Lower lobe of right lung (tissue), 2 donors: ENCODE results near the gene PPFIA4. TPM values are rescaled to one million over a fixed set of nuclear protein-coding genes. Genes with fewer than 3 reads are reported as not detected.

Experiments used
- ATAC-seq, 2 donors: fragments of 200-7000 bp; cut with Tn5 transposase; one replicate each; pipeline ENCODE4 v1.9.1; 2020 to 2022; ENCODE audit warnings: mild to moderate bottlenecking in 2 of 2, moderate library complexity in 2 of 2
- DNase-seq: peaks from one replicate; pipeline ENCODE4 v3.0.0-alpha.2; 2020
- H3K27ac ChIP-seq: fragments of 200-600 bp; one replicate; pipeline ENCODE4 v1.8.0; 2022
- H3K27me3 ChIP-seq: fragments of 200-600 bp; one replicate; pipeline ENCODE4 v1.8.0; 2022; ENCODE audit warnings: low read depth
- H3K36me3 ChIP-seq: fragments of 200-600 bp; one replicate; pipeline ENCODE4 v1.8.0; 2022; ENCODE audit warnings: mild to moderate bottlenecking
- H3K4me1 ChIP-seq: fragments of 200-600 bp; one replicate; pipeline ENCODE4 v1.8.0; 2022
- H3K4me3 ChIP-seq: fragments of 200-600 bp; one replicate; pipeline ENCODE4 v1.8.0; 2022; ENCODE audit warnings: mild to moderate bottlenecking
- H3K9me3 ChIP-seq: fragments of 200-600 bp; one replicate; pipeline ENCODE4 v1.8.0; 2022
- intact Hi-C: fragments of 100-400 bp; cut with DNase I; formaldehyde crosslinking; loops from one replicate; pipeline ENCODE4 v1.11.0; 2022
- total RNA-seq: library from RNA; stranded (reverse); fragmentation: NEBNext Ultra II Directional; extraction: Animal tissue kit (Norgen Biotek cat#: 25700); gene quantifications from one replicate; pipeline ENCODE4 v1.2.1, GENCODE V29; 2021
- TF ChIP-seq, protein P1 (sequence below): fragments of 200-600 bp; IDR thresholded peaks from one replicate; pipeline ENCODE4 v1.8.0; 2022; ENCODE audit warnings: antibody characterized with exemption, mild to moderate bottlenecking
- donor health status: DM: no; HTN: yes; CAD: no; lungs with severe emphysema.

Gene PPFIA4
- total RNA-seq, 1 donor from 2014 or later, result 1.3 TPM

DNA sequence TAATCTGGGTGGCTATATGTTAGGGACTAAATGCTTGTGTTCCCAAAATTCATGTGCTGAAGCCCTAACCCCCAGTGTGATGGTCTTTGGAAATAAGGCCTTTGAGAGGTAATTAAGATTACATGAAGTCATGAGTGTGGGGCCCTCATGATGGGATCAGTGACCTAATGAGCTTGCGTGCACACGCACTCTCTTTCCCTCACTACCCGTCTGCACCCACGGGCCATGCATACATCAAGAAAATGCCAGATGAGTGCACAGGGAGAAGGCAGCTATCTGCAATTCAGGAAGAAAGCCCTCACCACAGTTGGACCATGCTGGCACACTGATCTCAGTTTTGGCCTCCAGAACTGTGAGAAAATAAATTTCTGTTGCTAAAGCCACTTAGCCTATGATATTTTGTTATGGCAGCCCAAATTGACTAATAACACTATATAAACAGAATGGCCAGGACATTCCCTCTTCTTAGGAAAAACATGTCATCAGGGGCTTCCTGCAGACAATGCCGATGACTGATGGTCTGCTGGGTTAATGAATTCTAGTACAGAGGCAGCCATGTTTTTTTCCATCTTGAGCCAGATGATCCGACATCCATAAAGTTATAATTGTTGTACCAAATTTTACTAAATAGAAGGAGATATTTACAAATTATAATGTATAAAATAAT lies 77.7 kb downstream of the PPFIA4 start:
- H3K27me3 ChIP-seq, result no peaks in the 10 kb centered on the region
- intact Hi-C loops, result no loop called here
- TF ChIP-seq, protein P1, sequence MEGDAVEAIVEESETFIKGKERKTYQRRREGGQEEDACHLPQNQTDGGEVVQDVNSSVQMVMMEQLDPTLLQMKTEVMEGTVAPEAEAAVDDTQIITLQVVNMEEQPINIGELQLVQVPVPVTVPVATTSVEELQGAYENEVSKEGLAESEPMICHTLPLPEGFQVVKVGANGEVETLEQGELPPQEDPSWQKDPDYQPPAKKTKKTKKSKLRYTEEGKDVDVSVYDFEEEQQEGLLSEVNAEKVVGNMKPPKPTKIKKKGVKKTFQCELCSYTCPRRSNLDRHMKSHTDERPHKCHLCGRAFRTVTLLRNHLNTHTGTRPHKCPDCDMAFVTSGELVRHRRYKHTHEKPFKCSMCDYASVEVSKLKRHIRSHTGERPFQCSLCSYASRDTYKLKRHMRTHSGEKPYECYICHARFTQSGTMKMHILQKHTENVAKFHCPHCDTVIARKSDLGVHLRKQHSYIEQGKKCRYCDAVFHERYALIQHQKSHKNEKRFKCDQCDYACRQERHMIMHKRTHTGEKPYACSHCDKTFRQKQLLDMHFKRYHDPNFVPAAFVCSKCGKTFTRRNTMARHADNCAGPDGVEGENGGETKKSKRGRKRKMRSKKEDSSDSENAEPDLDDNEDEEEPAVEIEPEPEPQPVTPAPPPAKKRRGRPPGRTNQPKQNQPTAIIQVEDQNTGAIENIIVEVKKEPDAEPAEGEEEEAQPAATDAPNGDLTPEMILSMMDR, result no peak
- ATAC-seq (no peak), DNase-seq (no peak)
- H3K4me3 ChIP-seq, result no peak overlapping the region
- no peak overlapping the region for H3K27ac ChIP-seq
- H3K4me1 ChIP-seq, result no peaks in the 10 kb centered on the region
- no peaks in the 10 kb centered on the region for H3K9me3 ChIP-seq
- no peaks in the 10 kb centered on the region for H3K36me3 ChIP-seq

DNA sequence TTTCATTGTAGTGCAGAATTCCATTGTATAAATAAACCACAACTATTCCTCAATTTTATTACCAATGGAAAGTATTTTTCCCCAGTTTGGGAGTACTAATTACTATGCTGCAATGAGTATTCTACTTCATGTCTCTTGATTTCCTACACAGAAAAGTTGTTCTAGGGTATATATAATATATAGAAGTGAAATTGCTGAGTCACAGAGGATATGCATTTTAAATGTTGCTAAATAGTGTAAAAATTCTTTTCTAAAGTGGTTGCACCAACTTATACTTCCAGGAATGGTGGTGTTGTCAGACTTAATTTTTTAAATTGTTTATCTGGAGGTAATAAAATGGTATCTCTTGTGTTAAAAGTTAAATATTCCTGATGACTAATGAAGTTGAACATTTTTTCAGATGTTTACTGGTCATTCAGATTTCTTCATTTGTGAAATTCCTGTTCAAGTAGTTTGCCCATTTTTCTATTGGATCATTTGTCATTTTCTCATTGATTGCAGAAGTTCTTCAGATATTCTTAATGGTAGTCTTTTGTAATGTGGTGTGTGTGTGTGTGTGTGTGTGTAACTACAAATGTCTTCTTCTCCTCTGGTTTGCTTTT lies 78.6 kb downstream of the PPFIA4 start:
- DNase-seq, result no peak
- H3K27me3 ChIP-seq, result peaks cover under 1% of the 10 kb centered on the region
- ATAC-seq, result no peak
- H3K4me1 ChIP-seq, result no peaks in the 10 kb centered on the region
- no peaks in the 10 kb centered on the region for H3K36me3 ChIP-seq
- TF ChIP-seq, protein P1, result no peak
- intact Hi-C loops, result no loop called here
- no peak overlapping the region for H3K4me3 ChIP-seq
- no peaks in the 10 kb centered on the region for H3K9me3 ChIP-seq
- no peak overlapping the region for H3K27ac ChIP-seq

DNA sequence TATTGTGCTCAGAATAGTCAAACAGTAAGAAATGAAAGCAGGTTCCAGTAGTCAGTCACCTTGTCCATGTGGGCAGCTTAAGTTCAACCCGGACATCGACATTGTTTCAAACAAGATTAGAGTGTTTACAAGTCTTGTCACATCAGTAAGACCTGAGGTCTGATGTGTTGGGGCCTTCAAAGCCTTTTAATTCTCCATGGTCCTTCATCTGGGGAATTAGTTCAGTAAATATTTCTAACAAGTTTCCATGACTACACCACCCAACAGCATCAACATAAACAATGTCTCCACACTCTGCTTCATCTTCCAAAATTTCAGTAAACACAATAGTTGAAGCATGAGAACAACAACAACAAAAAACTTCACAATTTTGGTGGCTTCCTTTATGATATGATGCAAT lies 86.2 kb downstream of the PPFIA4 start:
- ATAC-seq (no peak), DNase-seq (no peak)
- TF ChIP-seq, protein P1, result no peak
- Histone ChIP-seq H3K9me3 (no peaks in the 10 kb centered on the region), H3K27me3 (peaks cover 19% of the 10 kb centered on the region), H3K27ac (no peak overlapping the region), H3K4me3 (no peak overlapping the region), H3K4me1 (no peaks in the 10 kb centered on the region), H3K36me3 (no peaks in the 10 kb centered on the region)
- intact Hi-C loops, result no loop called here

DNA sequence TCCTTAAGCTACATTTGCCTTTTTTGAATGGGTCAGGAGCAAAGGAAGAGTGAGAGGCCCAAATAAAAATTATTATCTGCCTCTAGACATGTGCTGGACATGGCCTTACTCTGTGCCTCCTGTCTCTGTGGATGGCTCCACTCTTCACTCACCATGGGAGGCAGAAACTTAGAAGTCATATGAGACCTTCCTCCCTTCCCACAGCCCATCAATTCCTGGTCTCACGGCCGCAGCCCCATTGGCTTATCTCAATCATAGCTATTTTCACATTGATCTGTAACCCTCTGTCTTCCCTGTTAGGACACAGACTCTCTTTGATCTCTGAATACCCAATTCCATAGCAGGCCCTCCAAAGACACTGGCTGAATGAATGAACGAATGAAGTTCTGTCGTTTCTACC lies 87.0 kb downstream of the PPFIA4 start:
- Histone ChIP-seq H3K27me3 (peaks cover 28% of the 10 kb centered on the region), H3K27ac (no peak overlapping the region), H3K9me3 (no peaks in the 10 kb centered on the region), H3K4me1 (no peaks in the 10 kb centered on the region), H3K4me3 (no peak overlapping the region), H3K36me3 (no peaks in the 10 kb centered on the region)
- ATAC-seq, result no peak
- TF ChIP-seq, protein P1, result no peak
- DNase-seq, result no peak
- intact Hi-C loops, result no loop called here

DNA sequence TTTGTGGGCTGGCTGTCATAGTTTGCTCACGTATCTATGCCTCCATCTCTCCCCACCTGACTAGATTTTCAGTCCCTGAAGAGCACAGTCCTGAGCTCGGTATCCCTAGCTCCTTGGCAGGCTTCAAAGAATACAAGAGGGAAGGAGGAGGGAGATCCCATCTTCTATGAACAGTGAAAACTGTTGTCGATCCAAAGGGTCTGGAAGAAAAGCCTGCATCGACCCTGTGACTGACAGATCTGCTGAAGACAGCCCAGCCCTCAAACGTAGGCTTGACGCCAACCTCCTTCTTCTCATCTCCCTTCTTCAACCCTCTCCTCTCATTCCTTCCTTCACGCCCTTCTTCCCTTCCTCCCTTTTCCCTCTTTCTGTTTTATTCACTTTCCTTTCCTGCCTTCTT lies 87.9 kb downstream of the PPFIA4 start:
- DNase-seq, result no peak
- H3K27me3 ChIP-seq, result peaks cover 37% of the 10 kb centered on the region
- TF ChIP-seq, protein P1, result no peak
- no peaks in the 10 kb centered on the region for H3K4me1 ChIP-seq
- no peaks in the 10 kb centered on the region for H3K9me3 ChIP-seq
- no peaks in the 10 kb centered on the region for H3K36me3 ChIP-seq
- no peak for ATAC-seq
- intact Hi-C loops, result no loop called here
- H3K4me3 ChIP-seq, result no peak overlapping the region
- no peak overlapping the region for H3K27ac ChIP-seq
